ENCODE results near the gene NOL11.

DNA sequence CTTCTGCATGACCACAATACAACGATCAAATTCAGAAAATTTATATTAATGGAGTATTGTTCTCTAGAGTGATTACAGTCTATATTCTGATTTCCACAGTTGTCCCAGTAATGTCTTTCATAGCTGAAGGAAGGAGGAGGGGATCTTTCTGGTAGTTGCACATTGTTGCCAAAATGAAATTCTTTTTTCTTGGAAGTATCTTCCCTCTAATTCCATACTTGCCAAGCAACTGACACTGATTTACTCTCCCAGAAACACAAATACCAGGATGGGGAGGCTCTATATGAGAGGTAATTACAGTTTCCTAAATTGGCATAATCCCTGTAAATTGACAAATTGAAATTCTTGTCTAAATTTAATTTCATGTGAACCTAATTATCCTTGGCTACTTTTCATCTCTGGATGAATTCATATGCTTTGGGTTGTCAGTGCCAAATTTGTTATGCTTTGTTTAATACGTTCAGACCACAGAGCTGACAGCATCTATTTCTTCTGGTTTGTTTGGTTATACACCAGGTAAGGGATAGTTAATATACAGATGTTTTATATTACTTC, 30.0 kb downstream of the NOL11 start:
- TF ChIP-seq GABPA (IDR thresholded peaks at IDR 0.05; ENCODE audit: low read depth) (no peak), POLR2AphosphoS5 (IDR thresholded peaks at IDR 0.05; ENCODE audit: low read depth) (no peak), SPI1 (IDR thresholded peaks at IDR 0.05; ENCODE audit: borderline replicate concordance, low read depth) (no peak)
- TF ChIP-seq, protein P1, sequence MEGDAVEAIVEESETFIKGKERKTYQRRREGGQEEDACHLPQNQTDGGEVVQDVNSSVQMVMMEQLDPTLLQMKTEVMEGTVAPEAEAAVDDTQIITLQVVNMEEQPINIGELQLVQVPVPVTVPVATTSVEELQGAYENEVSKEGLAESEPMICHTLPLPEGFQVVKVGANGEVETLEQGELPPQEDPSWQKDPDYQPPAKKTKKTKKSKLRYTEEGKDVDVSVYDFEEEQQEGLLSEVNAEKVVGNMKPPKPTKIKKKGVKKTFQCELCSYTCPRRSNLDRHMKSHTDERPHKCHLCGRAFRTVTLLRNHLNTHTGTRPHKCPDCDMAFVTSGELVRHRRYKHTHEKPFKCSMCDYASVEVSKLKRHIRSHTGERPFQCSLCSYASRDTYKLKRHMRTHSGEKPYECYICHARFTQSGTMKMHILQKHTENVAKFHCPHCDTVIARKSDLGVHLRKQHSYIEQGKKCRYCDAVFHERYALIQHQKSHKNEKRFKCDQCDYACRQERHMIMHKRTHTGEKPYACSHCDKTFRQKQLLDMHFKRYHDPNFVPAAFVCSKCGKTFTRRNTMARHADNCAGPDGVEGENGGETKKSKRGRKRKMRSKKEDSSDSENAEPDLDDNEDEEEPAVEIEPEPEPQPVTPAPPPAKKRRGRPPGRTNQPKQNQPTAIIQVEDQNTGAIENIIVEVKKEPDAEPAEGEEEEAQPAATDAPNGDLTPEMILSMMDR (IDR thresholded peaks at IDR 0.05; ENCODE audit: insufficient read depth, low read length), result no peak
- TF ChIP-seq, protein P2, sequence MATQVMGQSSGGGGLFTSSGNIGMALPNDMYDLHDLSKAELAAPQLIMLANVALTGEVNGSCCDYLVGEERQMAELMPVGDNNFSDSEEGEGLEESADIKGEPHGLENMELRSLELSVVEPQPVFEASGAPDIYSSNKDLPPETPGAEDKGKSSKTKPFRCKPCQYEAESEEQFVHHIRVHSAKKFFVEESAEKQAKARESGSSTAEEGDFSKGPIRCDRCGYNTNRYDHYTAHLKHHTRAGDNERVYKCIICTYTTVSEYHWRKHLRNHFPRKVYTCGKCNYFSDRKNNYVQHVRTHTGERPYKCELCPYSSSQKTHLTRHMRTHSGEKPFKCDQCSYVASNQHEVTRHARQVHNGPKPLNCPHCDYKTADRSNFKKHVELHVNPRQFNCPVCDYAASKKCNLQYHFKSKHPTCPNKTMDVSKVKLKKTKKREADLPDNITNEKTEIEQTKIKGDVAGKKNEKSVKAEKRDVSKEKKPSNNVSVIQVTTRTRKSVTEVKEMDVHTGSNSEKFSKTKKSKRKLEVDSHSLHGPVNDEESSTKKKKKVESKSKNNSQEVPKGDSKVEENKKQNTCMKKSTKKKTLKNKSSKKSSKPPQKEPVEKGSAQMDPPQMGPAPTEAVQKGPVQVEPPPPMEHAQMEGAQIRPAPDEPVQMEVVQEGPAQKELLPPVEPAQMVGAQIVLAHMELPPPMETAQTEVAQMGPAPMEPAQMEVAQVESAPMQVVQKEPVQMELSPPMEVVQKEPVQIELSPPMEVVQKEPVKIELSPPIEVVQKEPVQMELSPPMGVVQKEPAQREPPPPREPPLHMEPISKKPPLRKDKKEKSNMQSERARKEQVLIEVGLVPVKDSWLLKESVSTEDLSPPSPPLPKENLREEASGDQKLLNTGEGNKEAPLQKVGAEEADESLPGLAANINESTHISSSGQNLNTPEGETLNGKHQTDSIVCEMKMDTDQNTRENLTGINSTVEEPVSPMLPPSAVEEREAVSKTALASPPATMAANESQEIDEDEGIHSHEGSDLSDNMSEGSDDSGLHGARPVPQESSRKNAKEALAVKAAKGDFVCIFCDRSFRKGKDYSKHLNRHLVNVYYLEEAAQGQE (IDR thresholded peaks at IDR 0.05; ENCODE audit: insufficient replicate concordance, low read depth), result no peak

Data from HL-60 (cell line).